ENCODE results near the gene SLC38A1. TPM values are rescaled to one million over a fixed set of nuclear protein-coding genes. Genes with fewer than 3 reads are reported as not detected.

SLC38A1 gene
- total and polyA plus RNA-seq, 7 donors, result 8.4 to 209 (median 149) TPM

GRCh38 chr12:46153268-46153872 lies 115.5 kb downstream of the SLC38A1 start:
- Histone ChIP-seq H3K27ac (peak overlapping the region in 3 of 4 donors; percentile 23 to 62 (median 58)), H3K4me3 (no peak overlapping the region), H3K36me3 (no peaks in the 10 kb centered on the region), H3K27me3 (no peaks in the 10 kb centered on the region), H3K9me3 (no peaks in the 10 kb centered on the region), H3K4me1 (peaks cover 0 to 41% (median 32%) of the 10 kb centered on the region in 4 donors)
- TF ChIP-seq CTCF (IDR thresholded peaks at IDR 0.05), result peak in 3 of 4 experiments; percentile 31 to 70 (median 32)
- TF ChIP-seq EP300 (IDR thresholded peaks at IDR 0.05), result no peak
- TF ChIP-seq POLR2AphosphoS5 (IDR thresholded peaks at IDR 0.05), result no peak
- TF ChIP-seq POLR2A (IDR thresholded peaks at IDR 0.05), result no peak
- intact Hi-C loops (cut with DNase I), result loop anchor here (10.0 kb wide), 1 partner anchor 511 kb away; no protein-coding TSS in a partner anchor
- no peak for DNase-seq
- WGBS, 2 donors, result 6 to 21% methylated on average over 2 of the region's 2 CpGs

GRCh38 chr12:46152456-46152855 lies 116.4 kb downstream of the SLC38A1 start:
- Histone ChIP-seq H3K36me3 (no peaks in the 10 kb centered on the region), H3K27me3 (no peaks in the 10 kb centered on the region), H3K4me3 (no peak overlapping the region), H3K9me3 (no peaks in the 10 kb centered on the region), H3K4me1 (peaks cover 0 to 32% (median 23%) of the 10 kb centered on the region in 4 donors), H3K27ac (no peak overlapping the region)
- intact Hi-C loops (cut with DNase I), result loop anchor here (10.0 kb wide), 1 partner anchor 512 kb away; no protein-coding TSS in a partner anchor
- TF ChIP-seq EP300 (IDR thresholded peaks at IDR 0.05) (no peak), POLR2AphosphoS5 (IDR thresholded peaks at IDR 0.05) (no peak), CTCF (IDR thresholded peaks at IDR 0.05) (no peak), POLR2A (IDR thresholded peaks at IDR 0.05) (no peak)
- no peak for DNase-seq
- 80 to 92% methylated on average over 1 of the region's 1 CpG for WGBS, 2 donors

GRCh38 chr12:46150735-46151134 lies 118.1 kb downstream of the SLC38A1 start:
- 45 to 65% methylated on average over 3 of the region's 3 CpGs for WGBS, 2 donors
- Histone ChIP-seq H3K27me3 (no peaks in the 10 kb centered on the region), H3K36me3 (no peaks in the 10 kb centered on the region), H3K4me3 (no peak overlapping the region), H3K9me3 (no peaks in the 10 kb centered on the region), H3K4me1 (peaks cover 0 to 26% (median 18%) of the 10 kb centered on the region in 4 donors), H3K27ac (no peak overlapping the region)
- DNase-seq, result no peak
- intact Hi-C loops (cut with DNase I), result loop anchor here (10.0 kb wide), 1 partner anchor 514 kb away; no protein-coding TSS in a partner anchor
- TF ChIP-seq CTCF (IDR thresholded peaks at IDR 0.05) (no peak), EP300 (IDR thresholded peaks at IDR 0.05) (no peak), POLR2A (IDR thresholded peaks at IDR 0.05) (no peak), POLR2AphosphoS5 (IDR thresholded peaks at IDR 0.05) (no peak)

- Histone ChIP-seq H3K4me1 (peaks cover 0 to 20% (median 16%) of the 10 kb centered on the region in 4 donors), H3K27ac (no peak overlapping the region), H3K9me3 (no peaks in the 10 kb centered on the region), H3K27me3 (no peaks in the 10 kb centered on the region), H3K36me3 (no peaks in the 10 kb centered on the region), H3K4me3 (no peak overlapping the region)
- intact Hi-C loops (cut with DNase I), result loop anchor here (10.0 kb wide), 1 partner anchor 515 kb away; no protein-coding TSS in a partner anchor
- TF ChIP-seq POLR2AphosphoS5 (IDR thresholded peaks at IDR 0.05), result no peak
- TF ChIP-seq EP300 (IDR thresholded peaks at IDR 0.05), result no peak
- TF ChIP-seq CTCF (IDR thresholded peaks at IDR 0.05), result no peak
- TF ChIP-seq POLR2A (IDR thresholded peaks at IDR 0.05), result no peak
- no peak for DNase-seq
- WGBS, 2 donors, result 14 to 67% methylated on average over 1 of the region's 1 CpG
Observed at GRCh38 chr12:46149905-46150304, 118.9 kb downstream of the SLC38A1 start.

All from sigmoid colon (tissue), 7 donors.